ENCODE data around the gene BPIFA1. TPM values are rescaled to one million over a fixed set of nuclear protein-coding genes. Genes with fewer than 3 reads are reported as not detected.

BPIFA1 gene
- polyA plus RNA-seq, 1 of the 3 experiments (the other 2 are of a cell fraction), result not detected

GRCh38 chr20:33233129-33233774 is 2.5 kb upstream of the BPIFA1 start:
- no peaks in the 10 kb centered on the region for H3K9me3 ChIP-seq
- no peak overlapping the region for H3K27ac ChIP-seq (ENCODE audit: low read depth in 2 of 2, low read length in 1 of 2)
- ChIA-PET POLR2A (no interaction called here), CTCF (no interaction called here)
- H3K9me2 ChIP-seq, result no peaks in the 10 kb centered on the region
- TF ChIP-seq CHD2 (IDR thresholded peaks at IDR 0.05; ENCODE audit: low read length, partially characterized antibody) (no peak), RAD21 (IDR thresholded peaks at IDR 0.05; ENCODE audit: low read length) (peak; percentile 40)
- WGBS (ENCODE audit: low lambda C conversion rate), result 2% methylated on average over 5 of the region's 5 CpGs
- H3F3A ChIP-seq (replicated peaks; ENCODE audit: insufficient read depth), result no peaks in the 10 kb centered on the region
- no peaks in the 10 kb centered on the region for H4K20me1 ChIP-seq (ENCODE audit: insufficient read depth)
- H3K9ac ChIP-seq, result no peak overlapping the region
- no peaks in the 10 kb centered on the region for H3K36me3 ChIP-seq (replicated peaks in 1 of 2; ENCODE audit: control insufficient read depth in 1 of 2, insufficient read depth in 2 of 2, low read length in 1 of 2)
- peaks cover 40% of the 10 kb centered on the region; the same call in 1 of the 2 replicates for H3K27me3 ChIP-seq (ENCODE audit: insufficient read depth)
- no peak overlapping the region for H3K4me3 ChIP-seq (ENCODE audit: low read depth in 2 of 2, low read length in 1 of 2)
- no peaks in the 10 kb centered on the region for H3K79me2 ChIP-seq (ENCODE audit: insufficient read depth)
- no peak overlapping the region for H3K4me2 ChIP-seq
- no peaks in the 10 kb centered on the region for H3K4me1 ChIP-seq (ENCODE audit: control insufficient read depth in 1 of 2, insufficient read depth in 2 of 2, low read depth in 1 of 2, low read length in 1 of 2)
- H2AFZ ChIP-seq (ENCODE audit: low read depth), result no peak overlapping the region
- peak; percentile 40 for DNase-seq

- H2AFZ ChIP-seq (ENCODE audit: low read depth), result no peak overlapping the region
- H3K27ac ChIP-seq (ENCODE audit: low read depth in 2 of 2, low read length in 1 of 2), result no peak overlapping the region
- no peak overlapping the region for H3K4me2 ChIP-seq
- POLR2A ChIA-PET, result no interaction called here
- CTCF ChIA-PET, result no interaction called here
- H3K36me3 ChIP-seq (replicated peaks in 1 of 2; ENCODE audit: control insufficient read depth in 1 of 2, insufficient read depth in 2 of 2, low read length in 1 of 2), result no peaks in the 10 kb centered on the region
- H4K20me1 ChIP-seq (ENCODE audit: insufficient read depth), result no peaks in the 10 kb centered on the region
- H3K4me3 ChIP-seq (ENCODE audit: low read depth in 2 of 2, low read length in 1 of 2), result no peak overlapping the region
- H3K4me1 ChIP-seq (ENCODE audit: control insufficient read depth in 1 of 2, insufficient read depth in 2 of 2, low read depth in 1 of 2, low read length in 1 of 2), result no peaks in the 10 kb centered on the region
- no peak overlapping the region for H3K9ac ChIP-seq
- DNase-seq, result no peak
- peaks cover 37% of the 10 kb centered on the region; the same call in 1 of the 2 replicates for H3K27me3 ChIP-seq (ENCODE audit: insufficient read depth)
- no peaks in the 10 kb centered on the region for H3K9me2 ChIP-seq
- no peaks in the 10 kb centered on the region for H3K79me2 ChIP-seq (ENCODE audit: insufficient read depth)
- no peaks in the 10 kb centered on the region for H3K9me3 ChIP-seq
- WGBS (ENCODE audit: low lambda C conversion rate), result 47% methylated on average over 2 of the region's 2 CpGs
- no peaks in the 10 kb centered on the region for H3F3A ChIP-seq (replicated peaks; ENCODE audit: insufficient read depth)
- TF ChIP-seq SIN3A (IDR thresholded peaks at IDR 0.05; ENCODE audit: borderline replicate concordance, low read depth, low read length), result no peak
- TF ChIP-seq NFIC (IDR thresholded peaks at IDR 0.05; ENCODE audit: borderline replicate concordance), result no peak
- no peak for TF ChIP-seq GABPA (IDR thresholded peaks at IDR 0.05; ENCODE audit: low read depth)
- no peak for TF ChIP-seq RCOR1 (IDR thresholded peaks at IDR 0.05; ENCODE audit: low read length)
- no peak for TF ChIP-seq REST (IDR thresholded peaks at IDR 0.05; ENCODE audit: low read depth, low read length)
- TF ChIP-seq POLR2AphosphoS5 (IDR thresholded peaks at IDR 0.05; ENCODE audit: low read depth, low read length), result no peak
- no peak for TF ChIP-seq FOSL2 (IDR thresholded peaks at IDR 0.05; ENCODE audit: borderline replicate concordance, low read depth)
- TF ChIP-seq RFX5 (IDR thresholded peaks at IDR 0.05; ENCODE audit: low read length), result no peak
- TF ChIP-seq TEAD4 (IDR thresholded peaks at IDR 0.05; ENCODE audit: borderline replicate concordance, insufficient read depth), result no peak
Measured at GRCh38 chr20:33234050-33234449, 1.7 kb upstream of the BPIFA1 start.
